OCI-M2 (cell line): Measurements from ENCODE around the gene CRLF1.
"Not testable (repeated sequence)": the region's sequence is repeated elsewhere in the genome, so short reads cannot be mapped to it uniquely, and the experiment has no call there.

Experiments used
- DNase-seq: peaks from one replicate; lab custom pipeline; 2025; ENCODE audit not compliant: unreplicated experiment; lab: John Stamatoyannopoulos, UW

Gene CRLF1

DNA sequence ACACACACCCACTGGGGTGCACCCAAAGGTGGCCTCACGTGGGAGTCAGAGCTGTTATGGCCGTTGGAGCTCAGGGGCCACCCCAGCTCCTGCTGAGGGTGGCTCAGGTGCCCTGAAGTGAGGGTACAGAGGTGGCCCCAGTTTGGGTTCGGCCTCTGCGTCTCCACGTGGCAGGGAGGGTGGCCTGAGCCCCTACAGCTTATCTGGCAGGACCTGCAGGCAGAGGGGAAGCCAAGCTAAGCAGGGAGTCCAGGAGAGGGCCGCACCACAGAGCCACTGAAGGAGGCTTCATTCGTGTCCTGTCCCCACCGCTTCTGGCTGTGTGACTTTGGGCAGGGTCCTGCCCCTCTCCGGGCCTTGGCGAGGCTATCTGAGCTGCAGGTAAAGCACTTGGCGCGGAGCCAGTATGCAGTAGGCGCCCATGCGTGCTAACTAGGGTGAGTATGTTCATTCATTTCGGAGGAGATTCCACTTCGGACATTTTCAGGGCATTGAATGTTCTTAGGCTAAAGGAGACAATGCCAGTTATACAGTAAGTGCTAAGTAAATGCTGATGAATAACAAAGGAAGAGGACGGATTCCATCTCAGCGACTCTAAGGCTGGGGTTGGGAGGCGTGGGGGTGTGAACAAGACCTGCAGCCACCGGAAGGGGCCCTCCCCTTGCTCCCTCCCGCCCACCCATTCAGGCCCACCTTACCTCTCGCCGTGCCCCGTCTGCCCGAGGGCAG is 13.1 kb downstream of the CRLF1 start:
- no peak for DNase-seq

- not testable (repeated sequence) for DNase-seq
Measured at GRCh38 chr19:18592732-18593131, 13.9 kb downstream of the CRLF1 start.

- no peak for DNase-seq
Measured at GRCh38 chr19:18591735-18592385, 14.7 kb downstream of the CRLF1 start.

DNA sequence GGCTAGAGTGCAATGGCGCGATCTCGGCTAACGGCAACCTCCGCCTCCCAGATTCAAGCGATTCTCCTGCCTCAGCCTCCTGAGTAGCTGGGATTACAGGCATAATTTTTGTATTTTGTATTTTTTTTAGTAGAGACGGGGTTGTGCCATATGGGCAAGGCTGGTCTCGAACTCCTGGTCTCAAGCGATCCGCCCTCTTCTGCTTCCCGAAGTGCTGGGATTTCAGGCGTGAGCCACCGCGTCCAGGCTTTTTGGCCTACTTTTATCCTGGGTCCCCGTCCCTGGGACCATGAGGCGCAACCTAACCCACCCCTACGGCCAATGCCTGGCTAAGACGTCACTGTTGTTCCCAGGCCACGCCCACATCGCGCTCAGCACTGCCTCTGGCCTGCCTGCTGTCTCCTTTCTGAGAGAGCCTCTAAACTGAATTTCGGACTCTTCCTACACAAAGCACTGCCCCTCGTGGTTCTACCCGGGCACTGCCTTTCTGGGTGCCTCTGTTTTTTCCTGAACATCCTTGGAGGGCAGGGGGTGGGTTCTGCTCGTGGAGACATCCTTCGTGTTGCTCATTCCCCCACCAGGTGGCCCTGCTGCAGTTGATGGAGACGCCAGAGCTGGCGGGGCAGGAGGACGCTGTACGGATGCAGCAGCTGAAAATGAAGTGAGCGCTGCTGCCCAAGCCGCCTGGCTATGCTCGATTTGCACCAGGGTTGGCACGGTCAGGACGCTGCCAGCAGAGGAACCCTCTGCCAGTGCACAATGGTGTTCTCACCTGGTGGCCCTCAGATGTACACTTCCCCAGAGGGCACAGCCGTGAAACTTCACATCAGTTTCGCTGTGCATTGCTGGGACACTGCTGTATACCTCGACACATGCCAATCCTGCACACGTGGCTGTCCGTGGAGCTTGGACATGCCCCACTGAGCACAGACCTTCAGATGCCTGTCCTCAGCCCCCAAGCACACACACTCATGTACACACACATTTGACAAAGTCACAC is 16.0 kb downstream of the CRLF1 start:
- DNase-seq, result no peak

DNA sequence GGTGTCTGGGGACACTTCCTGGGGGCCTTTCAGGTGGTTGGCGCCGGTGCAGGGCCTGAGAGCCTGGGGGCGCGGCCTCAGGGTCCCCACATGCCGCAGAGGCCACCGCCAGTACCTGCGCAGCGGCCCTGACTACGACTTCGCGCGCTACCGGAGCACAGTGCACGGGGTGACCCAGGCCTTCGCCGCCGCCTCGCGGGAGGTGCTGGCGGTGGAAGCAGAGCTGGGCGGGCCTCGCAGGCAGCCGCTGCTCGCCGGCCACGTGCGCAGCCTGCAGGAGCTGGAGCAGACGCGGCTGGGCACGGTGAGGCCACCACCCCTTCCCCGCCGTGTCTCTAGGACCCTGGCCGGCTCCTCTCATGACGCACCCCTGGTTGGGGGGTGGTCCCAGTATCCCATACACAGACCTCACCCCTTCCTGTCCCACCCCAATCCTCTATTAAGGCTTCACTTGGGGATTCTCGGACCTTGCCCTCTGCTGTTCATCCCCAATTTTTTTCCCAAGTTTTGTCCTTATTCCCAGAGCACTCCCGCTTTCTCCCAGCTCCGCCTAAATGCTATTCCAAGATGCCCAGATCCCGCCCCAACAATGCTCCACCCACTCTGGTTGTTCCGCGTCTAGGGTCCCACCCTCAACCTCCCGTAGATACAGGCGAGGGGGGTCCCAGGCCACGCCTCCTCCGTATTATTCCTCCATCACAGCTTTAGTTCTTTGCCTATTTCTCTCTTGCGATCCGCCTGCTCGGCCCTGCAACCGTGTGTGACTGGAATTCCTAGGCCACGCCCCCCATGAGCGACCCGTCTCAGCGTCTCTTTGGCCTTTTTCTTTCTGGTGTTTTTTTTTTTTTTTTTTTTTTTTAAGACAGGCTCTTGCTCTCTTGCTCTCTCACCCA is 17.0 kb downstream of the CRLF1 start:
- no peak for DNase-seq

GRCh38 chr19:18588611-18589379 is 17.8 kb downstream of the CRLF1 start, which contains the start of gene REX1BD:
TSS of gene REX1BD (plus strand) at chr19:18588798. CDS start at chr19:18588802, 4 bp downstream.
- peak; percentile 73 for DNase-seq

- no peak for DNase-seq
Measured at GRCh38 chr19:18587962-18588610, 18.5 kb downstream of the CRLF1 start.

DNA sequence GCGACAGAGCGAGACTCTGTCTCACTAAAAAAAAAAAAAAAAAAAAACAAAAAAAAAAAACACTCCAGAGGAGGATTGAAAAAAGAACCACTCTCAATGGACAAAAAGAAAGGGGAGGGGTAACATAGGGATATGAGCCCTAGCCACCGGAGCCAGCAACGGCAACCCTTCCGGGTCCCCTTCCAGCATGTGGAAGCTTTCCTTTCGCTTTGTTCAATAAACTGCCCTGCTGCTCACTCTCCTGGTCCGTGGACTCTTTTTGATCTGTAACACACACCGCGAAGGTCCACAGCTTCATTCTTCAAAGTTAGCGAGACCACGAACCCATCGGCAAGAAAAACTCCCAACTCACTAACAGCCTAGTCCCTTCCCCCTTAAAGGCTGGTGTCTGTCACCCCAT is 19.0 kb downstream of the CRLF1 start:
- DNase-seq, result no peak

GRCh38 chr19:18586306-18586705 is 20.3 kb downstream of the CRLF1 start:
- DNase-seq, result no peak

DNA sequence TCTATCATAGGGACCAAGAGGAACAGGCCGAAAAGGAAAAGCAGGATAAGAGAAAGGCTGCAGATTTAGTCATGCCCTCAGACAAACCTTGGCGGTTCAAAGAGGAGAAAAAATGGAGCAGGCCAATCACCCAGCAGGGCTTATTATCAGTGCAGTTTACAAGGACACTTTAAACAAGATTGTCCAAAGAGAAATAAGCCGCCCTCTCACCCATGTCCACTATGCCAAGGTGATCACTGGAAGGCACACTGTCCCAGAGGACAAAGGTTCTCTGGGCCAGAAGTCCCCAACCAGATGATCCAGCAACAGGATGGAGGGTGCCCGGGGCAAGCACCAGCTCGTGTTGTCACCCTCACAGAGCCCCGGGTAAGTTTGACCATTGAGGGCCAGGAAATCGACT is 26.3 kb downstream of the CRLF1 start:
- DNase-seq, result no peak

- no peak for DNase-seq
Measured at GRCh38 chr19:18577365-18577914, 29.2 kb downstream of the CRLF1 start.

- no peak for DNase-seq
Measured at GRCh38 chr19:18576383-18576782, 30.2 kb downstream of the CRLF1 start.

GRCh38 chr19:18574691-18575291 is 31.8 kb downstream of the CRLF1 start:
- DNase-seq, result no peak

DNA sequence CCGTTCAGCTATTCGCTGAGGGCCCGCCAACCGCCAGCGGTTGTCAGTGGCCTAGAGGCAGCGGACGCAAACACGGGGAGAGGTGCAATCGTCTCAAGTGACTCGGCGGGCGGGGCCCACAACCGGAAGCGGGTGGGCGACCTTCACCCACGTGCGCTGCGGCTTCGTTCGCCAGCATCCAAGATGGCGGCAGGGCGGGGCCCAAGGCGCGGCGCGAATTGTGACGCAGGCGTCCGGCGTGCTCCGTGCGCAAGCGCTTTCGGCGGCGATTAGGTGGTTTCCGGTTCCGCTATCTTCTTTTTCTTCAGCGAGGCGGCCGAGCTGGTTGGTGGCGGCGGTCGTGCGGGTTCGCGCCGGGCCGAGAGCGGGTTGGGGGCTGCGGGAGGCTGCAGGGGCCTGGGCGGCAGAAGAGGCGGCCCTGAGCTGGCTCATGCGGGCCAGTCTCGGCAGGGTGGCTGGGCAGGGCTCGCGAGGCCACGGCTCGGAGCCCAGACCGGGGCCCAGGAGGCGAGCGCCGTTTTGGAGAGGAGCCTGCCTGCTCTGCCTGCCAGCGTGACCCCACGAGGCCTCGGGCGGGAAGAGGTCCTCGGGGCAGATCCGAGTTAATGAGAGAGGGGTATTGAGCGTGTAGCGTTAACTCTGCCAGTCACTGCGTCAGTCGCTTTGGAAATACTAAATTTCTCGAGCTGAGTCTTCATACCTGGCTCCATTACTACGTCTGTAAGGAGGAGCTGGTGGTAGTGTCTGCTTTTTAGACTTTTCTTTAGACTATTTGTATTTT is 34.8 kb downstream of the CRLF1 start, which contains the start of gene UBA52:
Gene UBA52 (plus strand): TSS at position 294 of the 781 bp plus-strand sequence. CDS start 1,444 bp downstream, outside the sequence.
- DNase-seq, result peak; percentile 90

DNA sequence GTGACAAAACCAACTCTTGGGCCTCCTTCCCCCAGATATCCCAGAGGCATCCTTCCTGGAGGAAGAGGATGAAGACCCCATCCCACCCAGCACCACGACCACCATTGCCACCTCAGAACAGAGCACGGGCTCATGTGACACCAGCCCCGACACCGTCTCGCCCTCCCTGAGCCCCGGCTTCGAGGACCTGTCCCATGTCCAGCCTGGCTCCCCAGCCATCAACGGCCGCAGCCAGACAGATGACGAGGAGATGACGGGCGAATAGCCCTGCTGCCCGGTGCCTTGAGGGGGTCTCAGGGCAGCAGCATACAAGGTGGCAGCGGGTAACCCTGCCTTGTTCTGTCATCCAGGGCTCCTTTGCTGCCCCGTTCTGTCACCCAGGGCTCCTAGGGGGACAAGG is 38.2 kb downstream of the CRLF1 start:
- DNase-seq, result no peak

- no peak for DNase-seq
Measured at GRCh38 chr19:18566953-18567352, 39.6 kb downstream of the CRLF1 start.

GRCh38 chr19:18562086-18562485 is 44.5 kb downstream of the CRLF1 start:
- DNase-seq, result no peak

GRCh38 chr19:18559685-18560084 is 46.9 kb downstream of the CRLF1 start:
- no peak for DNase-seq
